ENCODE results near the gene EXOSC1.
A peak's percentile ranks its signal among the peaks of the same experiment; 100 is the strongest.

The EXOSC1 gene

DNA sequence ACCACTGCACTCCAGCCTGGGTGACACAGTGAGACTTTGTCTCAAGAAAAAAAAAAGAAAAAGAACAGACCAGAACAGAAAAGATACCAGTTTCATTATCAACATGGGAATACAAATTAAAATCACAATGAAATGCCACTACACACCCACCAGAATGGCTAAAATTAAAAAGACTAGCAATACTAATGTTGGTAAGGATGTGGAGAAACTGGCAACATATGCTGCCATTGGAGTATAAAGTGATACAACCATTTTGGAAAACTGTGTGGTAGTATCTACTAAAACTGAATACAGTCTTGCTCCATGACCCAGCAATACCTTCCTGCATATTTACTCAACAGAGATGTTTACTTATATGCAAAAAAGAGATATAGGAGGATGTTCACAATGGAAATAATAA, 41.8 kb downstream of the EXOSC1 start:
- no peak overlapping the region for H3K4me3 ChIP-seq (ENCODE audit: low read length)
- TF ChIP-seq, protein P1, sequence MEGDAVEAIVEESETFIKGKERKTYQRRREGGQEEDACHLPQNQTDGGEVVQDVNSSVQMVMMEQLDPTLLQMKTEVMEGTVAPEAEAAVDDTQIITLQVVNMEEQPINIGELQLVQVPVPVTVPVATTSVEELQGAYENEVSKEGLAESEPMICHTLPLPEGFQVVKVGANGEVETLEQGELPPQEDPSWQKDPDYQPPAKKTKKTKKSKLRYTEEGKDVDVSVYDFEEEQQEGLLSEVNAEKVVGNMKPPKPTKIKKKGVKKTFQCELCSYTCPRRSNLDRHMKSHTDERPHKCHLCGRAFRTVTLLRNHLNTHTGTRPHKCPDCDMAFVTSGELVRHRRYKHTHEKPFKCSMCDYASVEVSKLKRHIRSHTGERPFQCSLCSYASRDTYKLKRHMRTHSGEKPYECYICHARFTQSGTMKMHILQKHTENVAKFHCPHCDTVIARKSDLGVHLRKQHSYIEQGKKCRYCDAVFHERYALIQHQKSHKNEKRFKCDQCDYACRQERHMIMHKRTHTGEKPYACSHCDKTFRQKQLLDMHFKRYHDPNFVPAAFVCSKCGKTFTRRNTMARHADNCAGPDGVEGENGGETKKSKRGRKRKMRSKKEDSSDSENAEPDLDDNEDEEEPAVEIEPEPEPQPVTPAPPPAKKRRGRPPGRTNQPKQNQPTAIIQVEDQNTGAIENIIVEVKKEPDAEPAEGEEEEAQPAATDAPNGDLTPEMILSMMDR (IDR thresholded peaks at IDR 0.05; ENCODE audit: insufficient read depth, low read depth, low read length, missing control alignments), result no peak
- no peak for DNase-seq (ENCODE audit: low read depth)

DNA sequence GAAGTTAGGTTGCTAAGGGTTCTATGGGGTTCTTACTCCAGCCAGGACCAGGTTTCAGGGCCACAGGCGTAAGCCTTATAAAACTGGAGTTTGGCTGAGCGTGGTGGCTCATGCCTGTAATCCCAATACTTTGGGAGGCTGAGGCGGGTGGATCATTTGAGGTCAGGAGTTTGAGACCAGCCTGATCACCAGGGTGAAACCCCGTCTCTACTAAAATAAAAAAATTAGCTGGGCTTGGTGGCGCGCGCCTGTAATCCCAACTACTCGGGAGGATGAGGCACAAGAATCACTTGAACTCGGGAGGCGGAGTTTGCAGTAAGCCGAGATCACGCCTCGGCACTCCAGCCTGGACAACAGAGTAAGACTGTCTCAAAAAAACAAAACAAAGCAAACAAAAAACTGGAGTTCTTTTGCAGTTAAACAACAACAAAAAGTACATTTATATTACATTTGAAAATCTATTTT, 44.3 kb downstream of the EXOSC1 start:
- TF ChIP-seq, protein P1 (IDR thresholded peaks at IDR 0.05; ENCODE audit: insufficient read depth, low read depth, low read length, missing control alignments), result no peak

DNA sequence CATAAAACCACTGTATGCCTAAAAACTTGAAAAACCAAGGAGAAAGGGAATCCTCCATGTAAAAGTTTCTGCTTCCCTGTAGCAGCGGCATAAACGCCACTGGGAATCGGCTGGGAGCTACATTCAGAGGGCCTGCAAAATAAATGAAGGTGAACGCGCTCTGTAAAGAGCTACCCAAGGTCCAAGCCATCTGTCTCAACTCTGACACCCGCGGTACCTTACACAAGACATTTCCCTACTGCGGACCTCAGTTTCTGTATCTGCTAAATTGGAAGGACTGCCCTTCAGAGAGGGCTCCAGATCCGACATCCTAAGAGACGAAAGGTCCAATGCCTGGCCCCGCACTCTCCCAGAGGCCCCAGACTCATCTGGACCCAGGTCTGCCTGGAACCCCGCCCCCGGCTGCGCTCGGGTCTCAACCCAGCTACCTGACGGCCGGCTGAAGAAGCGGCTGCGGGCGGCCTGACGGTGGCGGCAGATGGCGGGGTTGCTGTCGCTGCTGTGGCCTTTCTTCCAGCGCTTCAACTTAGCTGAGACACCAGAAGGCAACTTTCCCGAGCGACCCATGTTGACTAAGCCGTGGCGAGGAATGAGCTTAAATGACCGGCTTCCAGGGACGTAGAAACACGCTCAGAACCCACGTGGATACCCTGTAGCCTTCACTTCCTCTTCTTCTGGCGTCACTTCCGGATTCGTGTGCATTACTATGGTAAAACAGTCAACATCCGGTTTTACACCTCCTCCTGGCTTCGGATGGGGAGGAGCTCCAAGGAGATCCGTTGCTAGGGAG, 44.9 kb downstream of the EXOSC1 start, which contains the start of gene RRP12:
Gene RRP12 (minus strand): TSS at position 676 of the 790 bp plus-strand sequence. CDS start 109 bp downstream, at position 567.
- peak within 1 kb of the TSS; percentile 91 for H3K4me3 ChIP-seq (ENCODE audit: low read length)
- peak; percentile 98 for DNase-seq (ENCODE audit: low read depth)
- TF ChIP-seq, protein P1 (IDR thresholded peaks at IDR 0.05; ENCODE audit: insufficient read depth, low read depth, low read length, missing control alignments), result no peak

More for the DNA sequence above, 44.3 kb downstream of the EXOSC1 start:
- peak overlapping the region; percentile 91 for H3K4me3 ChIP-seq (ENCODE audit: low read length)
- DNase-seq (ENCODE audit: low read depth), result no peak

DNA sequence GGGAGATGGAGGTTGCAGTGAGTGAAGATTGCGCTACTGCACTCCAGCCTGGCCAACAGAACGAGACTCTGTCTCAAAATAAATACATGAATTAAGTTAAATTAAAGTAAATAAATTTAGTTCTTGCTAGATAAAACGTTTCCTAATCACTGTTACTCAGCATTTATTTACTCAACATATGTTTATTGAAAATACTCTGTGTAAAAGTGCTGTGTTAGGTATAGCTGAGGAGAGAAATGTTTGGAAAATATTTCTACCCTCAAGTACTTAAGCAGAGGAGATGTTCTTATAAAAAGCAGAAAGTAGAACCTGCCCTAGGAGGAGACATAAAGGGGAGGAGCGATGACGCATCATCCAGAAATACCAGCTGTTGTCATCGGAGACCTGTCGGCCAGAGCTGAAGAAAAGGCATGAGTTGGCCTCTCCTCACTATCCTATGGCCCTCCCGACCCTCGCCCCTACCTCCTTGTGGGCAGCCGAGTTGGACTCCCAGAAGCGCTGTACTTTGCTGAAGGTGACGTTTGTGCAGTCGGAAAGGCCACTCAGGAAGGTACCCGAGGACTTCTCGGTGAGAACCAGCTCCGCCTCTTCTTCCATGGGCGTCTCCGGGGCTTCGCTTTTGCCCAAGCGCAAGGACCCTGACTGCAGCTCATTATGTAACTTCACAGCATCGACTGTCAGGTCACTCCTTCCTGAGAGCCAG, 45.8 kb downstream of the EXOSC1 start:
- TF ChIP-seq, protein P1 (IDR thresholded peaks at IDR 0.05; ENCODE audit: insufficient read depth, low read depth, low read length, missing control alignments), result no peak
- DNase-seq (ENCODE audit: low read depth), result peak; percentile 89
- peak overlapping the region; percentile 91 for H3K4me3 ChIP-seq (ENCODE audit: low read length)

DNA sequence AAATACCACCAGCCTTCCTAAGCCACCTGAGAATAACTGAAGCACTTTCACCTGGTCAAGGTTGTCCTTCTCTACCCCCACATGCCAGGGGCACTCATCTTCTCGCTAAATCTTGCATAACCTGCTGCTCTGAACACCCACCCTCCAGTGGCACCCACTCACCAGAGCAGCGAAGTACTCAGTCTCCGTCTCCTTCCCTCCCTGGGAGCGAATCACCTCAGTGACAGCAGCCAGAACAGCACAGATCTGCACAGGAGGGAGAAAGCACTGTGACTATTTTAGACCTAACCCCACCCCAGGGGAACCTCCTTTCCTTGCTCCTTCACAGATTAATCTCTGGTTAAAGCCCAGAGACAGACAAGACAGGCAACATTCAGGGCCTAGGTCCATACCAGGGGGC, 49.8 kb downstream of the EXOSC1 start:
- no peak overlapping the region for H3K4me3 ChIP-seq (ENCODE audit: low read length)
- no peak for DNase-seq (ENCODE audit: low read depth)
- TF ChIP-seq, protein P1 (IDR thresholded peaks at IDR 0.05; ENCODE audit: insufficient read depth, low read depth, low read length, missing control alignments), result no peak

DNA sequence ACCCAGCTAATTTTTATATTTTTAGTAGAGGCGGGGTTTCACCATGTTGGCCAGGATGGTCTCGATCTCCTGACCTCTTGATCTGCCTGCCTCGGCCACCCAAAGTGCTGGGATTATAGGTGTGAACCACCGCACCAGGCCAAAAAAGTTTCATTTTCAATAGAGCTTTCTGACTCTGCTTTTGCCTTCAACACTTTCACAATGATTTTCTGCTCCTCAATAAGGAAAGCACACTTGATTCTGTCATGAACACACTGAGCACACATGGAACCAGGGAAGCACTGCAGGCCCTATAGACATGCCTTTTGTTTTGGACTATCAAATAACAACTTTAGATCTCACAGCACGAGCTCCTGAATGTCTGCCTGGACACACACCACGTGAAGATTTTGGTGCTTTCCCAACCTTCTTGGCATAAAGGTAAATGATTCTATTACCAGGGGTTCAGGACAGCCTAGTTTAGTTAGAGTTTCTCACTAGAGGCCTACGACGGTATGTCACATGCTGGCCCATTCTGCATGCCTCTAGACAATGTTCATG, 52.7 kb downstream of the EXOSC1 start:
- DNase-seq (ENCODE audit: low read depth), result no peak
- no peak overlapping the region for H3K4me3 ChIP-seq (ENCODE audit: low read length)

More for the DNA sequence above, 52.7 kb downstream of the EXOSC1 start:
- TF ChIP-seq, protein P1 (IDR thresholded peaks at IDR 0.05; ENCODE audit: insufficient read depth, low read depth, low read length, missing control alignments), result no peak

All from epithelial cell of esophagus (primary cell).